Endothelial cell (in vitro differentiated cells): Measurements from ENCODE around the gene TM4SF20. TPM values are rescaled to one million over a fixed set of nuclear protein-coding genes. Genes with fewer than 3 reads are reported as not detected.

Source experiments
- DNase-seq: peaks from one replicate; pipeline ENCODE4 v3.0.0; 2021; ENCODE audit warnings: low spot score
- H3K27ac Mint-ChIP-seq: one replicate; pipeline ENCODE4 v1.8.0; 2021; ENCODE audit warnings: mixed read lengths, inconsistent platforms; ENCODE audit not compliant: unreplicated experiment
- H3K27me3 Mint-ChIP-seq: one replicate; pipeline ENCODE4 v1.8.0; 2021; ENCODE audit warnings: mild to moderate bottlenecking, moderate library complexity, mixed read lengths, inconsistent platforms; ENCODE audit not compliant: unreplicated experiment
- H3K36me3 Mint-ChIP-seq: one replicate; pipeline ENCODE4 v1.8.0; 2021; ENCODE audit warnings: mild to moderate bottlenecking, low read depth, mixed read lengths, inconsistent platforms; ENCODE audit not compliant: unreplicated experiment
- H3K4me1 Mint-ChIP-seq: one replicate; pipeline ENCODE4 v1.8.0; 2021; ENCODE audit warnings: mild to moderate bottlenecking, mixed read lengths, inconsistent platforms; ENCODE audit not compliant: unreplicated experiment
- H3K4me3 Mint-ChIP-seq: one replicate; pipeline ENCODE4 v1.8.0; 2021; ENCODE audit warnings: mild to moderate bottlenecking, mixed read lengths, inconsistent platforms; ENCODE audit not compliant: unreplicated experiment
- H3K9me3 Mint-ChIP-seq: one replicate; pipeline ENCODE4 v1.8.0; 2021; ENCODE audit warnings: mixed read lengths, inconsistent platforms; ENCODE audit not compliant: unreplicated experiment
- CTCF ChIP-seq: fragments of 200-600 bp; sonication (generic); IDR thresholded peaks from one replicate; pipeline ENCODE4 v1.5.0; 2021; ENCODE audit warnings: antibody characterized with exemption; ENCODE audit not compliant: unreplicated experiment
- total RNA-seq: library from RNA; stranded (reverse); fragmentation: NEBNext Ultra II Directional; extraction: Animal tissue kit (Norgen Biotek cat#: 25700); gene quantifications from one replicate; pipeline ENCODE4 v1.2.1, GENCODE V29; 2021; ENCODE audit not compliant: unreplicated experiment

Gene TM4SF20
- total RNA-seq, 1 donor from 2014 or later: not detected

GRCh38 chr2:227347117-227347516 lies 32.0 kb downstream of the TM4SF20 start:
- H3K27ac Mint-ChIP-seq: no peak overlapping the region

GRCh38 chr2:227344231-227344630 lies 34.9 kb downstream of the TM4SF20 start:
- no peaks in the 10 kb centered on the region for H3K27me3 Mint-ChIP-seq
- no peak overlapping the region for H3K4me3 Mint-ChIP-seq
- no peak for TF ChIP-seq CTCF
- no peaks in the 10 kb centered on the region for H3K36me3 Mint-ChIP-seq
- DNase-seq: no peak
- no peaks in the 10 kb centered on the region for H3K9me3 Mint-ChIP-seq
- H3K4me1 Mint-ChIP-seq: no peaks in the 10 kb centered on the region
- no peak overlapping the region for H3K27ac Mint-ChIP-seq

More at GRCh38 chr2:227347117-227347516, 32.0 kb downstream of the TM4SF20 start:
- Mint-ChIP-seq H3K36me3 (no peaks in the 10 kb centered on the region), H3K9me3 (no peaks in the 10 kb centered on the region), H3K27me3 (no peaks in the 10 kb centered on the region), H3K4me3 (no peak overlapping the region), H3K4me1 (no peaks in the 10 kb centered on the region)
- no peak for DNase-seq
- TF ChIP-seq CTCF: no peak

GRCh38 chr2:227341553-227341952 lies 37.6 kb downstream of the TM4SF20 start:
- Mint-ChIP-seq H3K4me3 (no peak overlapping the region), H3K4me1 (no peaks in the 10 kb centered on the region), H3K9me3 (no peaks in the 10 kb centered on the region), H3K36me3 (peaks cover 6% of the 10 kb centered on the region), H3K27ac (no peak overlapping the region), H3K27me3 (no peaks in the 10 kb centered on the region)
- TF ChIP-seq CTCF: no peak
- DNase-seq: no peak

GRCh38 chr2:227340106-227340505 lies 39.0 kb downstream of the TM4SF20 start:
- Mint-ChIP-seq H3K27me3 (no peaks in the 10 kb centered on the region), H3K4me1 (no peaks in the 10 kb centered on the region), H3K9me3 (no peaks in the 10 kb centered on the region), H3K36me3 (peaks cover 6% of the 10 kb centered on the region), H3K27ac (no peak overlapping the region), H3K4me3 (no peak overlapping the region)
- no peak for TF ChIP-seq CTCF
- no peak for DNase-seq

- H3K4me1 Mint-ChIP-seq: no peaks in the 10 kb centered on the region
- no peaks in the 10 kb centered on the region for H3K27me3 Mint-ChIP-seq
- no peak overlapping the region for H3K4me3 Mint-ChIP-seq
- TF ChIP-seq CTCF: no peak
- H3K36me3 Mint-ChIP-seq: peaks cover 6% of the 10 kb centered on the region
- no peaks in the 10 kb centered on the region for H3K9me3 Mint-ChIP-seq
- no peak for DNase-seq
- H3K27ac Mint-ChIP-seq: no peak overlapping the region
Measured at GRCh38 chr2:227339098-227339599, 40.0 kb downstream of the TM4SF20 start.
